Activated T-cell treated with anti-CD3 and anti-CD28 coated beads for 24 hours (primary cell): Measurements from ENCODE around the gene NR1I3.
"Not testable (repeated sequence)": the region's sequence is repeated elsewhere in the genome, so short reads cannot be mapped to it uniquely, and the experiment has no call there.

ENCODE experiments used
- DNase-seq: peaks from one replicate; pipeline ENCODE4 v3.0.0-alpha.2; 2020; ENCODE audit warnings: low read depth

NR1I3 gene, protein sequence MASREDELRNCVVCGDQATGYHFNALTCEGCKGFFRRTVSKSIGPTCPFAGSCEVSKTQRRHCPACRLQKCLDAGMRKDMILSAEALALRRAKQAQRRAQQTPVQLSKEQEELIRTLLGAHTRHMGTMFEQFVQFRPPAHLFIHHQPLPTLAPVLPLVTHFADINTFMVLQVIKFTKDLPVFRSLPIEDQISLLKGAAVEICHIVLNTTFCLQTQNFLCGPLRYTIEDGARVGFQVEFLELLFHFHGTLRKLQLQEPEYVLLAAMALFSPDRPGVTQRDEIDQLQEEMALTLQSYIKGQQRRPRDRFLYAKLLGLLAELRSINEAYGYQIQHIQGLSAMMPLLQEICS

DNA sequence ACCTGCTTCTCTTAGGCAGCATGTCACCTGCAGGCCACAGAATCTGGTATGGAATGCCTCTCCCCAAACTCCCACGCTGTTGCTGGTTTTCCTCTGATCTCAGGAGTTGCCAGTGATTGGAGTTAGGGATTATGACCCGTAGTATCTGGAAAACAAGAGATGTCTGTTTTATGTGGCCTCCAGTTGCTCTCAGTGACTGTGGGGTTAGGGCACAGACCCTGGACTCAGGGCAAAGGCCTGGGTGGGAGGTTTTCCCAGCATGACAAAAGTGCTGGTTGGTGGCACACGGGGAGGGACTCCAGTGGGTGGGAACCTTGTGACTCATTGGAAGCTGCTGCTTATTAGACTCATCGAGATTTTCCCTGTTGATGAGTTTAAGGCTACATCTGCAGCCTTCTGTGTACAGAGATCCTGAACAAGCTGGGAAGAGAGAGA lies at the start of gene NR1I3:
Gene NR1I3 (minus strand): TSS at position 165 of the 435 bp plus-strand sequence. CDS start 1,638 bp downstream, outside the sequence.
- DNase-seq = no peak

DNA sequence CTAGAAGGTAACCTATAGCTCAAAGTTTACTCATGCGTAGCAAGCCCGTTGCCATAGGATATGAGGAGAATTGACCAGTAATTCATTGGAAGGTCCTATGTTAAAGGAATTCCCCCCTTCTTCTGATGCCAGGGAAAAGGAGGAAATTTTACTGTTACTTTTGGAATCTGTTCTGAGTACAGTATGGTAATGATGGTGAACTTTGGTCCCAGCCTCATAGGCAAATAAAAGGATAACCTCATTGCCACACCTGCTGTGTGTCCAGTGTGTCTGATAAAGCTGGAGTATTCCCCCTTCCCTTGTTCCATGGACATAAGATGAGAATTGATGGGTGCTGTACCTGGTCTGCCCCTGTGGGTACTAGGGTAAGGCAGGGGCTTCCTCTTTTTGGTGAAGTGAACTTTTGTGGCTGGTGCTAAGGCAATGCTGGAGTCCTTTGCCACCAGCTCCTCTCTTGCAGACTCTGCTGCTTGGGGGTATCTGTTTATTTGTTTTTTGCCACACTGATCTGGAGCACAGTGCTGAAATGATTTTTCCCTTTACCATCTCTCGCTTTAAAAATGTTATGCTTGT lies 49.6 kb upstream of the NR1I3 start:
- no peak for DNase-seq

DNA sequence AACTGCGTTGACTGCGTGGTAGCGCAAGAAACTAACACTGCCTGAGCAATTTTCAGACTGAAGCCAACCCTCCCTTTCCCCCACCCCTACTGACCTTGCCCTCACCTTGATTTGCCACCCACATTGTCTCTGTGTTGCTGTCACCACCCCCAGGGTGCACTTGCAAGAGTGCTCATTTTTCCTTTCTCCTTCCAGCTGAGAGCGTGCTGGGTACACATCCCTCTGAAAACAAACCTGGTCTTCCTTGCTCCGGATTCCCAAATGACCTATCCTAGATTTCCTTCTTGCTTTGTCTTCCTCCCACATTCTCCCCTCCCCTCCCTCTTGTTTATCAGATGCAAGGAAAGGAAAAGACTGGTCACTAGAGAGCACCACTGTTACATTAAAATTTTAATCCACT lies 47.5 kb upstream of the NR1I3 start:
- no peak for DNase-seq

DNA sequence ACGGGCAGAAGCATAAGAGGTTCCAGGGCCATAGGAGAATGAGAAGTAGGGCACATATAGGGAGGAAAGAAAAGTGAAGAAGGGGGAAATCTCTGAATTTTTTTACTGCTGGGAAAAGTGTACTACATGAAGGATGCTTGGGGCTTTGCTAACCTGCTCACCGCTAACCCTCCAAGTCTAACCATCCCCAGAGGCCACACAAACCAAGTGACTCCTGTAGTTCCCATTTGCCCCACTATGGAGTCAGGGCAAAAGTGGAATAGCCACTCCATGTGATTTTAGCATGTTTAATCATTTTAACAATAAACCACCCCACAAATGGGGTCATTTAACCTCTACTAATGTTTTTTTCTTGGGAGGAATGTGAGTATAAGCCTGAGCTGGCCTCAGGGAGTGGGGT lies 47.1 kb upstream of the NR1I3 start:
- DNase-seq = no peak

DNA sequence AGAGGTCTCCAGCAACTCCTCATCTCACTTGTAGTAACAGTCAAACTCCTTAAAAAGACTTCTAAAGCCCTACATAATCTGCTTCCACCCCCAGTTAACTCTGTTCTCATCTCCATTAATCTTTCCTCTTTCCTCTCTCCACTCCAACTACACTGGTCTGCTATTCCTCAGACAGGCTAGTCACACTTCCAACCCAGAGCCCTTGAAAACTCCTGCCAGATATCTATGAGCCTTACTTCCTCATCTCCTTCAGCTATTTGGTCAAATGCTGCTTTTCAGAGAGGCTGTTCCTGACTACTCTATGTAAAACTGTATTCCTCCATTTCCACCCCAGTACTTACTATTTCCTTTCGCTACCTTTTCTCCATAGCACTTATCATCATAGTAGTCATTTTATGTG lies 45.0 kb upstream of the NR1I3 start:
- no peak for DNase-seq

DNA sequence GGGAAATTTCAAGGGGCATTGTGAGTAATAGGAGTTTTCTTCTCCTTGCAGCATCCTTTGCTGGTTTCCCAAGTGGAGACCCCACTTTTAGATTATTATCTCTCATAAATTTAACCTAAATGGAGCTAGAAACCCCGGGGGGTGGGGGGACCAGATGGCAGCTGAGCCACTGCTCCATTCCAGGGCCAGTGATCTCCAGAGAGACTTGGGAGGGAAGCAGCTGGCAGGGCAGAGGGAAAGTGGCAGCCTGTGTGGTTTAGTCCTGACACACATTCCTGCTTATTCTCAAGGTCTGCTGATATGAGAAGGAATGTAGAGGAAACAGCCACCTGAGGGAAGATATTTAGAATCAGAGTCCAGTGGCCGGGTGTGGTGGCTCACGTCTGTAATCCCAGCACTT lies 36.9 kb upstream of the NR1I3 start:
- DNase-seq = no peak

DNA sequence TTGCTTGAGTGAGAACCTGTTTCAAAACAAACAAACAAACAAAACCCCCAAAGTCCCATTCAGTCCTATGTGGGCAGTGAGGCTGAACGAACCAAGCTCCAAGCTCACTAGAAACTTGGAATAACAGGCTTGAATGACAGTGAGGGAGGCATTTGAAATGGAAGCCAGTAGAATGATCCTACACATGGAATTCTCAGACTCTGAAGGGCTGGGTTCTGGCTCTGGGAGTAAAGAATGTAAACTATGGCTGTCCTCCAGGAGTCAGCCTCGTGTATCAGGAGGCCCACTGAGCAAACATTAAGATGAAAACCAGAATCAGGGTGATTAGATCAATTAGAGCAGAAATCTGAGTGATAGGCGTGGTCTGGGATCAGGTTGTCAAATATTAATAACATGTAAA lies 35.4 kb upstream of the NR1I3 start:
- no peak for DNase-seq

DNA sequence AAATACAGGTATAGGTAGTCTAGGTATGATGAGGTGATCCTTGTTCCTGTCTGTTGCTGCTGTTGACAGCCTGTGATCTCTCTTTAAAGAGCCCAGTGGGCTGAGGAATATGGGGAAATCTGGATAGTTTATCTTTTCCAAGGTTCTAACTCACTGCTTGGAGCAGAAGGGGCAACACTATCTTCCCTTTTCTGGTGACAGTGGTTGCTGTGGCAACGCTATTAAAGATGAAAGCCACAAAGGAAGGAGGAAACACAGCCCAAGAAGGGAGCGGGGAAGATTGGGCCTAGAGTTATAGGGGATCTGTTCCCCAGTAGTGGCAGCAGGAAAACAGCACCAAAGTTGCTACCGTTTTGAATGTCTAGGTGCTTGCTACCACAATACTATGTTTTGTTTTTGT lies 29.3 kb upstream of the NR1I3 start:
- no peak for DNase-seq

DNA sequence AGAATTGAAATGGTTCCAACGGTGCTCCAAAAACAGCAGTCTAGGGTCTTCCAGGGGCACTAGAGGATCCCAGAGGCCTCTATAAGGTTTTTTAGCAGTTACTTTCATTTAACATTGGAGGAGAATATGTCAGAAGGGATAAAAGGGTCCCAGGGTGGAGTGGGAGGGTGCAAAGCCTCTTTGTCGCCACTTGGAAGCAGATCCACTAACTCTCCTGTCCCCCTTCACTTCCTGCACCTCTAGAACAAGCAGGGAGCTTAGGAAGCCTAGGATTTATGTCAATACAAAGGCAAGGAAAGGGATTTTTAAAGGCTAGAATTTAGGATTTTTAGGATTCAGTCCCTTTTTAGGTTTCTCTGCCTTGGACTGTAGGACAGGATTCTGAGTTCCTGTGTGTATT lies 28.8 kb upstream of the NR1I3 start:
- no peak for DNase-seq

DNA sequence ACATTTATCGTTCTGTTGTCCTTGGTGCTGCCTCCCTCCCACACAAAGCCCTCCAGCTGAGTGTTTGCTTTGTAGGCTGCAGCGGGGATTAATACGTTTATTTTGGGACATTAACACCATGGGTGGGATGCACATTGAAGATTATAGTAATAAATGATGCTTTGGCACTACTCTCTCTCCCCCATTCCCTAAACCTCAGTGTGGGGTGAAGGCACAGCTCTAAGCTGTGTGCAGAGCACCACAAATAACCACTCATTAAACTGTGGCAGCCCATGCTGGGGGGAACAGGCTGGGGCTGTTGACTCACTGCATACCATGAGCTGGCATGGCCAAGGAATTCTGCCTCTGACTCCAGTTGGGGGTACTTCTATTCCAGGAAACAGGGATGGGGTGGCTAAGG lies 28.2 kb upstream of the NR1I3 start:
- DNase-seq = no peak

DNA sequence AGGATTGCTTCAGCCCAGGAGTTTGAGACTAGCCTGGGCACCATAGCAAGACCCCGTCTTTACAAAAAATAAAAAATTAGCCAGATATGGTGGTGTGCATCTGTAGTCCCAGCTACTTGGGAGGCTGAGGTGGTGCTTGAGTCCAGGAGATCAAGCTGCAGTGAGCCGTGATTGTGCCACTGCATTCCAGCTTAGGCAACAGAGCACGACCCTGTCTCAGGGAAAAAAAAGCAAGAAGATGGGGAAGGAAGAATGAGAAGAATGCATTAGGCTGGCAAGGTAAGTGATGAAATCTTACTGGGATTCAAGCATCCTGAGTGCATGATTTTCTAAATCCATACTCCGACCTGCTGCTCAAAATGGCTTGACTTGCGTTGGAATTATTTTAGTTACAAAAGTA lies 27.3 kb upstream of the NR1I3 start:
- no peak for DNase-seq

DNA sequence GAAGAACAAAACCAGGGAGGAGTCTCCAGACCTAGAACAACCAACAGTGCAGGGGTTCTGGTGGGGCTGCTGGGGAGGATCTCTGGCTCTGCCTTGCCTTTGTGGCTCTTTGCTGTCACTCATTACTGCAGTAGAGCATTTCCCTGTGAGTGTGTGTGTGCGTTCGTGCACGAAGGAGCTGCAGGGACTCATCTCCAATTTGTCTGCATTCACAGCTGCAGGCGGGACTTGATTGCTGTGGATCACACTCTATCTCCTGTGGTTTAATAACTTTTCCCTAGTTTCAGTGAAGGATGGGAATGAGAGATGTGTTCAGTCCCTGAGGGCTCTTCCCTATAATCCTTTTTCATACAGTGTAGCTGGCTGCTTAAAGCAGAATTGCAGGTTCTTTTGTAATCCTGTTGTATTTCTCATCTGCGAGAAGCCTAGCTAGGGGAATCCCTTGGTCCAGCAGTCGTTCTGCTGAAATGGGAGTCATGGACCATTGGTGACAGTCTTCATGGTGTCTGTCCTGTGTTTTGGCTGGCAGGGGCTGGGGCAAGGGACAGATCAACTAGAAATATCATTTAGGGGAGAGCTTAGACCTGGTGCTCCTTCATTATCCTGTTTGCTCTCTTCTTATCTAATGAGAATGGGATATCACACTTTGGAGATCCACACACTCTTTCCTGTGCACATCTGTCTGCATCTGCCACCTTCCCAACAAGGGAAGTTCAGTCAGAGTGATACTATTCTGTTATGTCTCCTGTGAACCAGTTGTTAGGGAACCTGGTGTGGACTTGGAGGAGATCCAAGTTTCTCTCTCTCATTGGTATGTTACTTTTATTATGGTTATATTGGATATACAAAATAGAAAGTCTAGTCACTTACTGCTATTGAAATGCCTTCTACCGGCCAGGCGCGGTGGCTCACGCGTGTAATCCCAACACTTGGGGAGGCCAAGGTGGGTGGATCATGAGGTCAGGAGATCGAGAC lies 23.5 kb upstream of the NR1I3 start:
- DNase-seq = no peak

DNA sequence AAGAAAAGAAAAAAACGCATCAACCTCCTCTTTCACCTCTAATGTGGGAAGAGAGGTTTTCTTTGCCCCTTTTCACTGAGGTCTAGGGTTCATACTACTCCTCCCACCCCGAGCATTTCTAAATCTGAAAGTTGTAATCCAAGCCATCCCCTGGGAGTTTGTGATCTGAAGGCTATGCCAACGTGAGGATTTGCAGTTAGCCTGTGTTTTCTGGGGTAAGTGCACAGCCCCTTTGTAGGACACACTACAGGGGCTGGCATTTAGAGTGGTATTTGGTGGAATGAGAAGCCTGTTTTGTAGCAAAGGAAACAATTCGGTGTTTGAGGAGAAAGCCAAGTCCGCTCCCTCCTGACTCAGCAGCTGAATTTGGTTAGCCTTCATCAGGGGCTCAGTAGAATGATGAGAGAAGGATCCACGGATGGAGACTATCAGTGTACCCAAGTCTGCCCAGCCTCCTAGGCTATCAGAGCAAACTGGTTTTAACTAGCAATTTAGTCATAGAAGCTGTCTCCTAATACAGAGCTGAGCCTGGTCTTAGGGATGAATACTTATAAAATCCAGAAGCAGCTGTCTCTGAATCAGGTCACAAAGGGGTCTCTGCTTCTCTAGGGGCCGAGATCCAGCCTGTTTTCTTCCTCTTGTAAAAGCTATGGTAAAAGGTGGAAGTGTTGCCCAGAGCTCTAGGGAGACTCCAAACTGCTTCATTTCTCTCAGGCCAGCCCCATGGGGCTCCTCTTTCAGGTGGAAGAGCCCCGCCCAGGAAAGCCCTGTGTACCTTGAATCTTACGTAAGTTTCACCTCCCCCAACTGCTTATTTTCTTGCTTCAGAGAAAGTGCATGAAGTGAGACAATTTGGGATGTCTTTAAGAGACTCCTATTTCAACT lies 22.6 kb upstream of the NR1I3 start:
- no peak for DNase-seq

DNA sequence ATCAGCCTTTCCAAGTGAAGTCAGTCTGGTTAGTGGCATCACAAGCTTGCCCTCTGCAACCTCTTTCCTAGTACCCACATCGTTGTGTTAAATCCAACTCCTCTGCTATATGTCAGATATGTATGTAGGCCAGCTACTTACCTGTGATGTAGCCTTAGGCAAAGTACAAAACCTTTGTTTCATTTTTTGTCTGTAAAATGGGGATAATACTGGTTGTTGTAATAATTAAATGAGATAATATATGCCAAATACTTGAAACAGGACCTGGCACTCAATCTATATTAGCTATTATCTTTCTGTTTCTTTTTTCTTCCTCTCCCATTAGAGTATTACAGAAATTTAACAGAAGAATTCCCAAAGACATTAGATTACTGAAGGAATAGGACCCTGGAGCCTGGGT lies 21.8 kb upstream of the NR1I3 start:
- DNase-seq = no peak

DNA sequence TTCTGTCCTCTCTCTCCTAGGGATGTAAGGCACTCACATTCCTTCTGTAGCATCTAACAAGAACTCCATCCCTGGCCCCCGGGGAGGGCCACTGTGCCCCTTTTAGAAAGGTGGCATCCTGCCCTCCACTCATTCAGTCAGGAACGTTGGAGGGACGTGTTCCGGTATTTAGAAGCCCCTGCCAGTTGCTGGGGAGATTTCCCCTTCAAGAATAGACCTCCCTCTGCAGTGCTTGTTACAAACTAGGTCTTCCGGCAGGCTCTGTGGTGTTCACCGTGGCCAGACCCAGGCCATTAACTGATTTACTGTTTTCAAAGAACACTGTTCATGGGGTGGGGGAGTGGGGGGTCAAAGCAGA lies 21.3 kb upstream of the NR1I3 start:
- no peak for DNase-seq

DNA sequence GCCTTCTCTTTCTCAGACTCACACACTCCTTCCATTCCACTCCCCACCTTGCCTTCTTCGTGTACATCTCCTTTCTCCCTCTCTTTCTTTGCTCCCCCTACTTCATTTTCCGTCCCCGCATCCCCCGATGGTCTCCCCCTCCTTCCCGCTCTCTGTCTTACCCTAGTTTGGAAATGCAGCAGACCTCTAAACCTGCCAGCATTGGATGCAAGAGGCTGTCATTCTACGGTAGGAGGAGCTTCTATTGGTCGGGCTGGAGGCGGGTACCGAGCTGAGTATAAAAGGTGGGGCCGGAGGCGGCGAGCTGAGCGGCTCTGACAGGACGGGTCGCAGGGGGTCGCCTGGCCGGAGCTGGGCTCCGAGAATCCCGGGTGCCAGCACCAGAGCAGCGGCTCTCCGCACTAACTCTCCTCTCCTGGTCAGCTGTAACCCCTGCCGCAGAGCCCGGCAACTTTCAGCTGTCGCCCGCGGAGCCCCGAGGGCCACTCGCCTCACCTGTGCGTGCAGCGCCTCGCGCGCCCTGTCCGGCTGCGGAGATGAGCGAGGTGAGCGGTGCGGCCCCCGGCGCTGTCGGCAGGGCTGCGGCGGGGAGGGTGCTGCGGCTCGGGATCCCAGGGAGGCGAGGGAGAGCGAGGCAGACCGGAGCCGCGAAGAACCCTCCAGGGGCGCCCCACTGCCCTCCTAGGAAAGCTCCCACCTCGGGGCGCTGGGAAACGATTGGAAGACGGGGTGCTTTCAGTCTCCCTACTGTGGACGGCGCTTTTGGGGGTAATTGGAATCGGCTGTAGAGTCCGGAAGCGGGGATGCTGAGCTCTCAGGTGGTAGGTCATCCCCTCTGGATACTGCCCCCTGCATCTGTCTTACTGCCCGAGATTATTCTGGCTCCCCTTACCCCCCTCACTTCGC lies 20.7 kb upstream of the NR1I3 start, which contains the start of gene PCP4L1:
Gene PCP4L1 (plus strand): TSS at position 307 of the 906 bp plus-strand sequence. CDS start 230 bp downstream, at position 537.
- DNase-seq = peak; percentile 32

DNA sequence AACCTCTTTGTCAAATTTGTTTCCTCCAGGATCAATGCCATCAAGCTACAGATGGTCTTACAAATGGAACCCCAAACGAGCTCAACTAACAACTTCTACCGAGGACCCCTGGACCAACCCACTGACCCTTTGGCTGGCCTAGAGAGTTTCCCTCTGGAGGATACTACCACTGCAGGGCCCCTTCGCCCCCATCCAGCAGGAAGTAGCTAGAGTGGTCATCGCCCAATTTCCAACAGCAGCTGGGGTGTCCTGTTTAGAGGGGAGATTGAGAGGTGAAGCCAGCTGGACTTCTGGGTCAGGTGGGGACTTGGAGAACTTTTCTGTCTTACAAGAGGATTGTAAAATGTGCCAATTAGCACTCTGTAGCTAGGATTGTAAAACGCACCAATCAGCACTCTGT lies 19.1 kb upstream of the NR1I3 start:
- not testable (repeated sequence) for DNase-seq

DNA sequence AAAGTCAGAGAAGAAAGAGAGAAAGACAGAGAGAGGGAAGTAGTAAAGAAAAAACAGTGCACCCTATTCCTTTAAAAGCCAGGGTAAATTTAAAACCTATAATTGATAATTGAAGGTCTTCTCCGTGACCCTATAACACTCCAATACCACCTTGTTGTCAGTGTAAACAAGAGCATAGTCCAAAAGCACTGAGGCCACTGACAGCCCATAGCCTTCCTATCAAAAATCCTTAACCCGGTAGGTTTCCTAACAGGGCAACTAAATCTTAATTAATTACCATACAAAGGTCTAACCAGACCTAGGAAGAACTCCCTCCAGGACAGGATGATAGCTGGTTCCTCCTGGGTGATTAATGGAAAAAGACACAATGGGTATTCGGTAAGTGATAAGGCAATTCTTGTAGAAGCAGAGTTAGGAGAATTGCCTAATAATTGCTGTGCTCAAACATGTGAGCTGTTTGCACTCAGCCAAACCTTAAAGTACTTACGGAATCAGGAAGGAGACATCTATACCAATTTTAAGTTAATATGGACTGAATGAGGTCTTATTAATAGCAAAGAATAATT lies 18.0 kb upstream of the NR1I3 start:
- DNase-seq = not testable (repeated sequence)

DNA sequence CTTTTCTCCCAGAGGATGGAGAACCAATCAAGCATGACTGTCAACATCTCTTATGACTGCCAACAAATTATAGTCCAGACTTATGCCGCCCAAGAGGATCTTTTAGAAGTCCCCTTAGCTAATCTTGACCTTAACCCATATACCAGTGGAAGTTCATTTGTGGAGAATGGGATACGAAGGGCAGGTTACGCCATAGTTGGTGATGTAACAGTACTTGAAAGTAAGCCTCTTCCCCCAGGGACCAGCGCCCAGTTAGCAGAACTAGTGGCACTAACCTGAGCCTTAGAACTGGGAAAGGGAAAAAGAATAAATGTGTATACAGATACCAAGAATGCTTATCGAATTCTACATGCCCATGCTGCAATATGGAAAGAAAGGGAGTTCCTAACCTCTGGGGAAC lies 17.3 kb upstream of the NR1I3 start:
- not testable (repeated sequence) for DNase-seq

DNA sequence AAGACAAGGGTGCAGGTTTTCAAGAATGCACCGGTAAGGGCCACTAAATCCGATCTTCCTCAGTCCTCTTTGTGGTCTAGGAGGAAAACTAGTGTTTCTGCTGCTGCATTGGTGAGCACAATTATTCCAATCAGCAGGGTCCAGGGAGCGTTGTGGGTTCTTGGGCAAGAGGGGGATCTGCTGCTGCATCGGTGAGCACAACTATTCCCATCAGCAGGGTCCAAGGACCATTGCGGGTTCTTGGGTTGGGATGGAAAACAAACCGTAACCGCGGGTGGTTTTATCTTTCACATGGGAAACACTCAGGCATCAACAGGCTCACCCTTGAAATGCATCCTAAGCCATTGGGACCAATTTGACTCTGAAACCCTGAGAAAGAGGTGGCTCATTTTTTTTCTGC lies 13.6 kb upstream of the NR1I3 start:
- no peak for DNase-seq
